RKO (cell line): ENCODE results near the gene GAREM1.
"Not testable (repeated sequence)": the region's sequence is repeated elsewhere in the genome, so short reads cannot be mapped to it uniquely, and the experiment has no call there.

ENCODE experiments used
- DNase-seq: peaks from one replicate; pipeline ENCODE4 v3.0.0-alpha.2; 2016; ENCODE audit warnings: low spot score

The GAREM1 gene

DNA sequence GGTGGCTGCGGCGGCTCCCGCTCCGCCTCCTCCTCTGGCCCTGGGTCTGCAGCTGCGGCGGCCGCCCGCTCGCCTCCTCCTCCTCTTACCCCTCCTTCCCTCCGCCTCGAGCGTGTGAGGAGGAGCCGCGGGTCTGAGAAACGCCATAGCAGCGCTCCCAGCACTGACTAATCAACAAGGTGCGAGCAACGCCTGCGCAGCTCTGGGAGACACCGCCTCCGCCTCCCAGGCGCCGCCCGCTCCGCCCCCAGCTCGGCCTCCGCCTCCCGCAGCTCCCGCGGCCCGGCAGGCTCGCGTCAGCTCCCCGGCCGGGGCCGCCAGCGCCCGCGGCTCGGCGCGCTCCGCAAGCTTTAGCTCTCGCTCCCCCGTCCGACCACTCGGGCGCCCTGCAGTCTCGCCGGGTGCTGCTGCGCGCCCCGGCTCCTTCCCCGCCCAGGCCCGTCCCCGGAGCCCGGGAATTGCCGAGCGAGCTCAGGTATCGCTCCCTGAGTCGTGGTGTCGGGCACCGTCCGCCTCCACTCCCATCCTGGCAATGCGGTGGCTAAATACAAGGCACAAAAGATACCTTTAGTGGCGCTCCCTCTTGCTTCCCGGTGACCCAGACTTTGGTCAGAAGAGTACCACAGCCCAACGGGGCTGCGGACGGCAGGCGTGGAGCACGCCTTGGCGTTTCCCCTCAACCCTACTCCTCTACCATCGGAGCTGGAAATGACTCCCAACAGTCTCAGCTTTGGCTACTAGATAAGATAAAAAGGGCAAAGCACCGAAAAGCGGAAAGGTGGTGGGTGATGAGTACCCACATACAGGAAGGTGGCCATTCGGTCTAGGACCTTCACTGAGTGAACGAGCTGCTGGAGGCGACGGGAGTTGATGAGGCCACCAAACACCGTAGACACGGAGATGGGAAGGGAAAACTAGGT is at the start of gene GAREM1:
TSS of gene GAREM1 (minus strand) at position 169 of the 920 bp plus-strand sequence. CDS start 454 bp downstream, outside the sequence.
- DNase-seq, result peak; percentile 94

DNA sequence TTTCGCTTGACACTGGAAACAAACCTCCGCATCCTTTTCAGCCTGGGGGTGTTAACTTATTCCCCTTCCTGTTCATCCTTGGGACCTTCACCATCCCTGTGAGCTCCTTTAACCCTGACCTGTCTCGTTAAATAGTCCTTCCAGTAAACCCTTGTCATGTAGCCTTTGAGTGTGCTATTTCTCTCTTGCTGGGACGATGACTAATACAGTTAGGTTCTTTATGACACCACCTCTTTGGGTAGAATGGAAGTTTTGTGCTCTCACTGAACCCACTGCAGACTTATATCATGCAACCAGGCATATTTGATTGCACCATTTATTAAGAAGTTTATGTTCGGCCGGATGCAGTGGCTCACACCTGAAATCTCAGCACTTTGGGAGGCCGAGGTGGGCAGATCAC is 40.5 kb upstream of the GAREM1 start:
- DNase-seq, result no peak

DNA sequence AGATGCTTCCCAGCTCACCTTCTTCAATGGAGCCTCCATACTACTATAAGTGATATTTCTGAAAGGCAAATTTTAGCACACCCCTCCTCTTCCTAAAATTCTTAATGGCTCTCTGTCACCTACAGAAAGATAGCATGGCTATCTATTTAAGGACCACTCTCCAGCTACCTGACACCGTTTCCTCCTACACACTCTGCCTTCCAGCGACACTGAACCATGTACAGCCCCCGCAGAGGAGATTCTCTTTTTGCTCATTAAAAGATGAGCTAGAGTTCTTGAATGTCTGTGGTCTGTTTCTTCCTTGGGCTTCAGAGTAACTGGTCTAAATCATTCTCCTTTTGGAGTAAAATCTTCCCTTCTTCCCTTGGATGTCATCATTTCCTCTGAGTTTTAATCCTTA is 38.4 kb upstream of the GAREM1 start:
- no peak for DNase-seq

DNA sequence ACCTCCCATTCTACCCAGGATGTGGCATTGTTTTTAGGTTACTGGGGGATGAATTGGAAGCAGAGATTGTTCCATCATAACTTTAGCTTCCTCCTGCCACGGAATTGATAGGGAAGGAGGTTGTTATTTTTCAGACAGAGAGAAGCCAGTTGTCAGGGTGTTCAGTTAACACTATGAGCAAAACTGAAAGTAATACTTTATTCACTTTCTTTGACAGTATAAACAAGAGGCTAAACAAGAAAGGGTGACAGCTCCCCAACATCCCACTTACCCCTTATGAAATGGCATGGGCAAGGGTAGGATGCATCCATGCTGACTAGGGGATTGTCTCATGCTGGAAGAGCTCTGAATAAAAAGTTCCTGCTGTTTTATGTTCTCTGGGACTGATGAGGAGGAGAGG is 36.4 kb upstream of the GAREM1 start:
- DNase-seq, result no peak

DNA sequence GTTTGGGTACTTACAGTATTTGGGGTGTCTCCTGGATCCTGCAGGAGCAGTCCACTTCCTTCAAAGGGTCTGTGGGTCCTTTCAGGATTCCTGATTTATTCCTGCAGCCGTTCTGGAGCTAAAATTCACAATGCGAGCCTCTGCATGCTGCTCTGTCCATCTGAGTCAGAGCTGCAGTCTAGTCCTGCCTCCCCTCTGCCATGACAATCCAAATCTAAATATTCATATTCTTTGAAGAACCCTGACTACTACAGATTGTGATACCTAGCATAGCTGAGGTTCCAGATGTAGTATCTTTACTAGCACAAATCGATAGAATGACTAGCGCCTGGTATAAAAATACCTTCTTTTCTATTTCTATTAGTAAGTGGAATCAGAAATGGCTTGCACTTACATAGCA is 31.3 kb upstream of the GAREM1 start:
- no peak for DNase-seq

DNA sequence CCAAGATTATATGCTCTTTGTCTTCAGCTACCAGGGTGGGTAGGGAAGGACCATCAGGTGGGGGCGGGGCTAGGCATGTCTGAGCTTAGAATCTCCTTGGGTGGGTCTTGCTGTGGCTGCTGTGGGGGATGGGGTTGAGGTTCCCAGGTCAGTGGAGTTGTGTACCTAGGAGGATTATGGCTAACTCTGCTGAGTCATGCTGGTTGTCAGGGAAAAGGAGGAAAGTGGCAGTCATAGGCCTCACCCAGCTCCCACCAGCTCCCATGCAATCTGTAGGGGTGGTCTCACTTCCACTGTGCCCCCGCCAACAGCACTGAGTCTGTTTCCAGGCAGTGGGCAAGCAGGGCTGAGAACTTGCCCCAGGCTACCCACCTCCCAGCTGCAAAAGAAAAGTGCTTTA is 30.6 kb upstream of the GAREM1 start:
- DNase-seq, result not testable (repeated sequence)

DNA sequence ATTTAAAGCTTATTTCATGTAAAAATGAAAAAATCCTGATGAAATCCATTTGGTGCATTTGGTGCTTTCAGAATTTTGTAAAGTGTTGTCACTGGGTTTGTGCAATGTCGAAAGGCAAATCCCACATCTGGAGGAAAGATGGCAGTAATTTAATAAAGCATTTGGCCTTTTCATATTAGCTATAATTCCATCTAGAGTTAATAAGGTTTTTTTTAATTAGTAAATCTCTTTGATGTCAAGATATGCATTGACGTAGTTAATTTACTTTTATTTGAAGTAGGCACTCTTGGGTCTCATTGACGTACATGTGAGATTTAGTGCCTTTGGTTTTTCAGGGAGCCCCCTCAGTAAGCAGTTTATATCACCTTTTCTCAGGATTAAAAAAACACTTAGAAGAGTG is 12.3 kb upstream of the GAREM1 start:
- DNase-seq, result no peak

DNA sequence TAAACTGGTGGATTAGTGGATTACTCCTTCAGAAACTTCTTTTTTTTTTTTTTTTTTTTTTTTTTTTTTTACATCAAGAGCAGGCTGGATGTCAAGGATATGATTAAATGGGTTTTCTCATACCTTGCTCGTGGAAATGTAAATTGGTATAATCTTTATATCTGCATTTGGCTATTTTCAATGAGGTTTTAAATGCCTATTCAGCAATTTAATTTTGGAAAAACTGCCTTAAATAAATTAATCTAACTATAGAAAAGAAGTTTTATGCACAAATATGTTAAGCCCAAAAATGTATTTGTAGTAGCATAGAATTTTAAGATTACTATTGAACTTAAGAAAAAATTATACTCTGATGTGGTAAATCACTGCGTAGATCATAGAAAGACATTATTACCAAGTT is 11.4 kb upstream of the GAREM1 start:
- no peak for DNase-seq

DNA sequence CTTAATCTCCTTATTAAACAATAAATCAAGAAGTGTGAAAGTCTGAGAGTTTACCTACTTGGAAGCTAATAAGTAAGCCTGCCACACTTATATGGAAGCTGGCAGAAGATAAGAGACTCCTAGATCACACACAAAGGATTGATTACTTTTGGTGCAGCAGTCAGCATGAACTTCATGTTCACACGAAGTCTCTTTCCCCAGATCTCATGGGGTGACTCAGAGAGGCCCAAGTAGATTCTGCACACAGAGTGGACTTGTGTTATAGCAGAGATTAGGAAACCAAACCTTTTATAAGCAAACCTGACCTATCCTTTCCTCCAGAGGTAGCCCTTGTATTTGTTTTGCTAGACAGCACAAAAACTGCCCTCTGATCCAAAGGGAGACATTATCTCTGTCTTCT is 9.9 kb upstream of the GAREM1 start:
- DNase-seq, result no peak

DNA sequence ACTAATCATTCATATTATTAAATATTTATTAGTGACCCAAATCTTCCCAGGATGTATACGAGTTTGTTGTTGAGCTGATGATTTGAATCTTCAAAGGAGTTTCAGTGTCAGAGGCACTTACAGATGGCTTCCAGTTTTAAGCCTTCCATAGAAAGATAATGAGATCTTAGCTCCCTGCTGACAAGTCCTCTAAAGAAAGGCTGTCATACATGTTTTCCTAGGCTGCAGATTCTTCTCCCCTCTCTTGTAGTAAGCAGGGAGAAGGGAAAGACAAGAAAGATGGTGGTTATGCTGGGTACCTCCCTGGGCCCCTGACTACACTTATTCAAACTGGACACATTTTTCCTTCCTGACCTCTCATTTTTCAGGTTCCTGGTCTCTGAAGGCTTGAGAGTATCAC is 8.1 kb upstream of the GAREM1 start:
- no peak for DNase-seq

DNA sequence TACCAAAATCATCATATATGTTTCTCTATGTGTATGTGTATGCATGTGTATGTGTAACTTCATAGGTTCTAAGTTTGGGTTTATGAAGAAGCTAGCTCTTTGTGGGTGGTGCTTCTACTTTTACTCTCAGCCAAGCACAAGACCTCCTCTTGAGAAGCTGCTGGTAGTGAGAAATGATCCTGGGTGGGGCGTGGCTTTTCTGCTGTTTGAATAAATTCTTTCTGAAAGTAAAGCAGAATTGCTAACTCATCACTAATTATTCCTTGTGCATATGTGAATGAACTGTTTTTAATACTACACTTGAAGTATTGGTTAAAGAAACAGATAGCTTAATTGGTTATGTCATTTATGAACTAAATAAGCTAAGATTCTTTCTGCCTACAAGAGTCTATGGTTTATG is 7.6 kb upstream of the GAREM1 start:
- no peak for DNase-seq

DNA sequence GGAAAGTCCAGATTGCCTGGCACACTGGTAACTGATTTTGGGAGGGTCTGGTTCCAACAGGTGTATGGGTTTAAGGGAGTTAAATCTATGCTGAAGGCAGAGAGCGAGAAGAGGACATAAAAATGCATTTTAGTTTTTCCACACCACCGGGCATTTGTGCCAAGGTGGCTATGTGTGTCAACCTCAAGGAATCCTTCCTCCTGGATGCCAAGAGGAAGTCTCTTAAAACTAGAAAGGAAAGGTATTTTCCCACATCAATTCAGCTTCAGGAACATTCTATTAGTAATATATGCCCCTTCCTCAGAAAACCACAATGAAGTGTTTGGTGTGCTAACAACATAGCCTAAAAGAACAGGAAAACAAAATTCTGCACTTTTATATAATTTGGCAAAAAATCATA is 5.4 kb upstream of the GAREM1 start:
- DNase-seq, result no peak

DNA sequence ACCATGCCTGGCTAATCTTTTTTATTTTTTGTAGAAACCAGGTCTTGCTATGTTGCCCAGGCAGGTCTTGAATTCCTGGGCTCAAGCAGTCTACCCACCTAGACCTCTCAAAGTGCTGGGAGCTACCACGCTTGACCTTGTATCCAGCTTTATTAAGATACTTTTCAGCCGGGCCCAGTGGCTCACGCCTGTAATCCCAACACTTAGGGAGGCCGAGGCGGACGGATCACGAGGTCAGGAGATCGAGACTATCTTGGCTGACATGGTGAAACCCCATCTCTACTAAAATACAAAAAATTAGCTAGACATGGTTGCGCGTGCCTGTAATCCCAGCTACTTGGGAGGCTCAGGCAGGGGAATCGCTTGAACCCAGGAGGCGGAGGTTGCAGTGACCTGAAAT is 4.4 kb upstream of the GAREM1 start:
- DNase-seq, result not testable (repeated sequence)

DNA sequence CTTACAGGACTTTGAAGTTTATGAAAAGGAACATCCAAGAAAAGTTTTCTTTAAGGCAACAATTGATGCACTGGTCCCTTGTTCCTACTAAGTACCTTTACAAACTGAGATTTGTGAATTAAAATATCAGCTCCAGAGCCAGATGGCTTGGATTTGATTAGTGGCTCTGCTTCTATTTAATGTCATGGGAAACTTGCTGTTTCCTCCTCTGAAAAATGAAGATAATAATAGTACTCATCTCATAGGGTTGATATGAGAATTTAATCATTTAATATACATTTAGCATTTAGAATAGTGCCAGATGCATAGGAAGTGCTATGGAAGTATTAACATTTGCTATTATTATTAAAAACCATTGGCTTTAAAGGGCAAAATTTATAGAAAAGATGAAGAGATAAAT is 2.6 kb upstream of the GAREM1 start:
- no peak for DNase-seq

DNA sequence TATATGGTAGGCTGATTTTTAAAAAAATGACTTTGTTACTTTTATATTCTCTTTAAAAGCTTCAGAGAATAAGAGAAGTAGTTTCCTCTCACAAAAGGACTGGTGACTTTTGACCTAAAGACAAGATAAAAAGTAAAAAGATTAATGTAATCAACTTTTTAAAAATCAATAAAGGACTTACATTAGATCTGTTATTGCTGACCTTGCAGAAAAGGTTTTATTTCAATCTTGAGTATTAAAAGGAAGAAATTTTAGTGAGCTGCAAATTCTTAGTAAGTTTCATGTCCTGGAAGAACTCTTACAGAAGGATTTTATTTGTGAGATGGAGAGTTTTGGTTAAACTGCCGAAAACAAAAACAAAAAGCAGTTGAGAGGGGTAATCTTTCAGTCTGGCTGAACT is 2.2 kb upstream of the GAREM1 start:
- DNase-seq, result no peak

DNA sequence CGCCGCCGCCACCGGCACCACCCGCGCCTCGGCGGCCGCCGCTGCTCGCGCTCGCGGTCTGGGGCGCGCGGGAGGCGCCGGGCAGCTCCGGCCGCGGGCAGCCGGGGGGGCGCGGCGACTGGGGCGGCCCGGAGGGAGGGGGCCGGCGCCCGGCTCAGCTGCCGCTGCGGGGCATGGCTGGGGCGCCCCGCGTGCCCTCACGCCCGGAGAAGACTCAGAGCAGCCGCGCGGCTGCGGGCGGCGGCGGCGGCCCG is 295 bp downstream of the GAREM1 start:
- DNase-seq, result no peak

DNA sequence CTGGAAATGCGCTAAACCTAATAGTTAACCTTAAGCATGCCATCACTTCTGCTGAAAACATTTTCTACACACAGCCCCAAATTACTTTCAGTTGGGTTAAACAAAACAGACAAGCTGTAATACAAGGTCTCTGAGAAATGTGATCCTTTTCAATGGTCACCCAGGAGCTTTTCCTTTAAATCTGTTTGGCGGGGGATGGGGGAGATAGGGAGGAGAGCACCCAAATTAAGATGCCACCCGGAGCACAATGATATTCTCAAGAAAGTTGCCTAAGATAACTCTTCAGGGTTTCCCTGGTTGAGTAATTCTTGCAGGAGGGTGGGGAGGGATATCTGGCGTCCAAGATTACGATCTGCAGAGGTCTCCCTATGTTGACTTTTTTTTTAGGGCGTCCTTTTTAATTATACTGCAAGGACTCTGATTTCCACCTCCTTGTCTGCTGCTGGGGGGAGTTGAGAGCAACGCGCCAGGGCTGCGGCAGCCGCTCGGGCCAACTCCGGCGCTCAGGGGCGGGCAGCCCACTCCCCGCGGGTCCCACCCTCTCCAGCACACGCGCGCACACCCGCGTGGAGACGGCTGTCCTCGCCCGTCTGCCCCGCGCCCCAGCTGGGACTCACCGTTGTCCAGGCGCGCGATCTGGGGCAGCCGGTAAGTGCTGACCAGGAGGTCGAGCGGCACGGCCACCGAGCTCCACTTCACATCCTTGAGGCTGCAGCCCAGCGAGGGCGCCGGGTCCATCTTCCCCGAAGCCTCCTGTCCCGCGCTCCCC is 807 bp downstream of the GAREM1 start:
- DNase-seq, result peak; percentile 22

DNA sequence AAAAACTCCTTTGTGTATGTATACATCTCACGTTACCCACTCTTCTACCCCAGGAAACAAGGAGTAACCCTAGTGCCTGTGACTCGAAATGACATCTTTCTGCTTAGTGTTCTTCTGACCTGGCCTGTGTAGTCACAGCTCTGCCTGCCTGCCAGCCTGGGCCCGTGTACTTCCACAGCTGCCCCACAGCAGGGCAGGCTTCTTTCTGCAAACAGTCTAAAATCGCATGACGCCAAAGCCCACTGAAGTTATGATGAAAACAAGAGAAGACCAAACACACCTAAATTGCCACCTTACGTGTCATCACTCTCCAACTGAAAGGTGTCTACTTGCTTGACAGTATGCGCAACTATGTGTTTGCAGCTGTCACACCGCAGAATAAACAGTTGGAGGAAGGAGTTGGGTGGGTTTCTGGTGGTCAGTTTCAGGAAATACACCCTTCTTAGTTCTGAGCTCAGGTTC is 1.5 kb downstream of the GAREM1 start:
- peak; percentile 75 for DNase-seq

DNA sequence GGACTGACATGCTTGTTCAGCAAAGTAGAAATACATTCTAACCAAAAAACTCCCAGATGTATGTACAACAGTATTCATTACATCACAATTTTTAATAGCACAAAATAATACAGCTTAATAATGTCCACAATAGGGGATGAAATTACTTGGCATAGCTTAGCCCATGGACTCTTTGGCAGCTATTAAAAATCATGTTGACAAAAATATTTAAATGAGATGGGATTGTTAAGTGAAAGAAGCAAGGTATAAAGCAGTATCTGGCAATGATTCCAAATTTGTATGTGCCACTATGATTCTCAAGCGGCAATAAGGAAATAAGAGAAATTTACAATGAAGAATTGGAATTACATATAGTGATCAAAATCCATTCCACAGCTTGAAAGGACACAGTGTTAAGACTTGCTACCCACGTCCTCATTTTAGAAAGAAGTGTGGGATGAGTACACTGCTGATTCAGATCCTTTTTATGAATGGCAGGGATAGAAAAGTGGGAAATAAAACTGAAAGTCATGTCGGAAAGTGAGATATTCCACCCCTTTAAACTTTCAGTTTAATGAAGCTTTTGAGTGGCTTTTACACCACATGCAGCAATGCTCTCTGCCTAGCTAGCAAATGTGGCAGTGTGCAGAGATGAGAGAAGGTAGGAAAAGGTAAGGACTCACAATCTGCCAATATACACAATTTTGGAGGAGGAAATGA is 2.4 kb downstream of the GAREM1 start:
- DNase-seq, result no peak

DNA sequence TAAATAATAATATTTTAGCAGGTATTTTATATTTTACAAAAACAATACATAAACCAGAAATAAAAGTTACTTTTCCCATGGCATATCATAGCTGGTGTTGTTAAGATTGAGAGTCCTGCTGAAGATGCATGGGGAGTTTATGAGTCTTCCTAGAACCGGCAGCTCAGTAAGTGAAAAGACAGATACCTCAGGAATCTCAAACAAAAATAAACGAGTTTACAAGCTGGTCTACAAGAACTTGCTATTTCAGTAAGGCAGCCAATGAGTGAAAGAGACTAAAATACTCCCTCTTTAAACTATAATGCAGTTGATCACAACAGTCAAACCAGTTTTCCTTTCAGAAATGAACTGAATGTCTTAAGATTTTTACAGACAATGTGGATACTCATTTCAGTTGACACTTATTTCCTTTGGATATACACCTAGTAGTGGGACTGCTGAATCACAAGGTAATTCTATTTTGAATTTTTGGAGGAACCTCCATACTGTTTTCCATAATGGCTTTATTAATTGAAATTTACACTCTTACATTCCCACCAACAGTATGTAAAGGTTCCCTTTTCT is 8.9 kb downstream of the GAREM1 start:
- peak; percentile 15 for DNase-seq

DNA sequence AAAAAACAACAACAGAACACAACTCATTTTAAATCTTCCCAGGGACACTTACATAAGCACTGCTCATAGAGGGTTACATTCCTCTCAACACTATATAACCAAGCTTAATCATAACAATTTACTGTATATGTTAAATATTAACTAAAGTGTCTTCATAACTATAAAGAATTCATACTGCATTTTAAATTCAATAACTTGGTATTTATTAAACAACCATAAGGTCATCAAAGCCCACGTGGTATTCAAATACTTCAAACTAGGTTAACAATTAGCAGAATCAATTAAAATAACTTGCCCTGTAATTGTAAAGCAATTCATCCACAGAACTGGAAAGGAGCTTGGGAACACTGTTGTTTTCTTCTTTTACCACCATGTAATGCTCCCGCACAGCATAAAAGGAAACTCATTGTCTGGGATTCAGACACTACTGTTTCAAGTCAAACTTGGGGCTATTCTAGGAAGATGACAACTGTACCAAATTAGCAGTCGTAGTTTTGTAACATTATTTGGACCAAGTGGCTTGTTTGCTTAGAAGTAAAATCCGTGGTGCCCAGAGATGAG is 10.4 kb downstream of the GAREM1 start:
- DNase-seq, result no peak
